WTC11 (cell line): ENCODE data around the gene GOLGA2.

Experiments
- CTCF ChIP-seq: fragments of 200-600 bp; IDR thresholded peaks from 2 replicates; pipeline ENCODE4 v1.8.0; 2022; ENCODE audit warnings: antibody characterized with exemption
- USF1 ChIP-seq: sonication (generic); formaldehyde crosslinking; IDR thresholded peaks from 2 replicates; pipeline ENCODE4 v1.8.0; 2022; ENCODE audit warnings: mild to moderate bottlenecking, missing genetic modification reagents
- USF2 ChIP-seq: sonication (generic); formaldehyde crosslinking; IDR thresholded peaks from 2 replicates; pipeline ENCODE4 v1.8.1; 2023; ENCODE audit warnings: mild to moderate bottlenecking, missing genetic modification reagents, moderate library complexity

DNA sequence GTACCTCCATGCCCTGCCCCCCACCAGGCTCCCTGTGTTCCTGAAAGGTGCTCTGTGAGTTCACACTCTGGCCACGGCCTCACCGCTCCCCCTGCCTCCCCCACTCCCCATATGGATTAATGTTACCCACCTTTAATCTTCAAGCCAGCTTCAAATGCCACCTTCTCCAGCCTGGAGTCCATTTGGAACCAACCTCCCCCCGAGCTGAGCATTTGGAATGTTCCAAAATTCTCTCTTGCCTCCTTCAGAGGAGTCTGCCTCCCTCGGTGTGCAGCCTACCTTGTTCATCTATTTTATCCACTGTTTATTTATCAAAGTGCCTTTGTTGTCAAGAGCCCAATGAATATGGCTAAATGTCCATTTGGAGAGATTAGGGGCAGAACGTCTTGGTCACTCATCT, 4.3 kb downstream of the GOLGA2 start:
- TF ChIP-seq USF2: no peak
- no peak for TF ChIP-seq CTCF
- no peak for TF ChIP-seq USF1 (CRISPR knock-in tag)
